HG02610 (cell line): ENCODE data around the gene ANK2.
"Not testable (repeated sequence)": the region's sequence is repeated elsewhere in the genome, so short reads cannot be mapped to it uniquely, and the experiment has no call there.

Experiments
- ATAC-seq: cut with Tn5 transposase; IDR thresholded peaks from one replicate; pipeline ENCODE4 v1.9.1; 2021; ENCODE audit warnings: mild to moderate bottlenecking, moderate library complexity; ENCODE audit not compliant: unreplicated experiment

ANK2 gene

GRCh38 chr4:113183032-113183605, 133.7 kb downstream of the ANK2 start:
- ATAC-seq, result no peak

- ATAC-seq, result not testable (repeated sequence)
Observed at GRCh38 chr4:113186220-113186619, 136.8 kb downstream of the ANK2 start.

GRCh38 chr4:113186913-113187312, 137.5 kb downstream of the ANK2 start:
- no peak for ATAC-seq

GRCh38 chr4:113187358-113187757, 137.9 kb downstream of the ANK2 start:
- ATAC-seq, result no peak

- no peak for ATAC-seq
Observed at GRCh38 chr4:113189546-113189945, 140.1 kb downstream of the ANK2 start.

- ATAC-seq, result no peak
Observed at GRCh38 chr4:113209153-113209552, 159.7 kb downstream of the ANK2 start.

GRCh38 chr4:113209652-113210320, 160.3 kb downstream of the ANK2 start:
- no peak for ATAC-seq

- ATAC-seq, result no peak
Observed at GRCh38 chr4:113212613-113213012, 163.2 kb downstream of the ANK2 start.

GRCh38 chr4:113221990-113222389, 172.5 kb downstream of the ANK2 start:
- no peak for ATAC-seq

GRCh38 chr4:113222471-113222870, 173.0 kb downstream of the ANK2 start:
- ATAC-seq, result no peak

- no peak for ATAC-seq
Observed at GRCh38 chr4:113223001-113223400, 173.5 kb downstream of the ANK2 start.

- ATAC-seq, result no peak
Observed at GRCh38 chr4:113232194-113232593, 182.7 kb downstream of the ANK2 start.

GRCh38 chr4:113236916-113237315, 187.5 kb downstream of the ANK2 start:
- no peak for ATAC-seq

- ATAC-seq, result no peak
Observed at GRCh38 chr4:113243312-113243711, 193.9 kb downstream of the ANK2 start.

GRCh38 chr4:113244747-113245146, 195.3 kb downstream of the ANK2 start:
- not testable (repeated sequence) for ATAC-seq

- ATAC-seq, result no peak
Observed at GRCh38 chr4:113248320-113248719, 198.9 kb downstream of the ANK2 start.

- no peak for ATAC-seq
Observed at GRCh38 chr4:113255628-113256027, 206.2 kb downstream of the ANK2 start.

GRCh38 chr4:113256946-113257345, 207.5 kb downstream of the ANK2 start:
- ATAC-seq, result no peak

- ATAC-seq, result no peak
Observed at GRCh38 chr4:113260688-113261087, 211.2 kb downstream of the ANK2 start.

- ATAC-seq, result no peak
Observed at GRCh38 chr4:113263274-113263673, 213.8 kb downstream of the ANK2 start.

- ATAC-seq, result no peak
Observed at GRCh38 chr4:113270520-113271319, 221.3 kb downstream of the ANK2 start.

GRCh38 chr4:113272523-113272922, 223.1 kb downstream of the ANK2 start:
- no peak for ATAC-seq
